ENCODE data around the gene APBA1.

DNA sequence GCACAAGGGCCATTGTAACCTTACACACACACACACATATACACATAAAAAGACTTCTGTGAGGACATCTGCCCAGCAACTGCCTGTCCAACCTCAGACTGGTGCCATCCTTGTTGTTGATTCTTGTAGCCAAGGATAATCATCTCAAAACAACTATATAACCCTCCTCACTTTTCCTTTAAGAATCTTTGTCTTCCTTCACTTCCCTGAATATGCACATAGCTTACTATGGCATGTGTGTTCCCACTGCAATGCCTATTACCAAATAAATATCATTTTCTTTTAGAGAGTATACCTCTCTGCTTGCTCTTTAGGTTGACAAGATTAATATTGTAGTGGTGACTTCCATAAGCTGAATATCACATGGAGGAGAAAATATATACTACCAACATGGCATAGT is 55.2 kb downstream of the APBA1 start:
- TF ChIP-seq, protein P1, sequence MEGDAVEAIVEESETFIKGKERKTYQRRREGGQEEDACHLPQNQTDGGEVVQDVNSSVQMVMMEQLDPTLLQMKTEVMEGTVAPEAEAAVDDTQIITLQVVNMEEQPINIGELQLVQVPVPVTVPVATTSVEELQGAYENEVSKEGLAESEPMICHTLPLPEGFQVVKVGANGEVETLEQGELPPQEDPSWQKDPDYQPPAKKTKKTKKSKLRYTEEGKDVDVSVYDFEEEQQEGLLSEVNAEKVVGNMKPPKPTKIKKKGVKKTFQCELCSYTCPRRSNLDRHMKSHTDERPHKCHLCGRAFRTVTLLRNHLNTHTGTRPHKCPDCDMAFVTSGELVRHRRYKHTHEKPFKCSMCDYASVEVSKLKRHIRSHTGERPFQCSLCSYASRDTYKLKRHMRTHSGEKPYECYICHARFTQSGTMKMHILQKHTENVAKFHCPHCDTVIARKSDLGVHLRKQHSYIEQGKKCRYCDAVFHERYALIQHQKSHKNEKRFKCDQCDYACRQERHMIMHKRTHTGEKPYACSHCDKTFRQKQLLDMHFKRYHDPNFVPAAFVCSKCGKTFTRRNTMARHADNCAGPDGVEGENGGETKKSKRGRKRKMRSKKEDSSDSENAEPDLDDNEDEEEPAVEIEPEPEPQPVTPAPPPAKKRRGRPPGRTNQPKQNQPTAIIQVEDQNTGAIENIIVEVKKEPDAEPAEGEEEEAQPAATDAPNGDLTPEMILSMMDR (conservative IDR thresholded peaks at IDR 0.05): no peak
- TF ChIP-seq ZFX (IDR thresholded peaks at IDR 0.05): no peak

All from C4-2B (cell line).